Gastroesophageal sphincter (tissue), 3 donors: ENCODE results near the gene ISCU.

Experiments used
- CTCF ChIP-seq, 4 experiments: fragments of 200-600 bp in 2 of 4; fragments of 450-650 bp in 2 of 4; sonication (generic) in 1 of 4; IDR thresholded peaks; one replicate each; pipeline ENCODE4 v1.5.1; 2017 to 2019; ENCODE audit warnings: antibody characterized with exemption in 4 of 4, mild to moderate bottlenecking in 2 of 4, moderate library complexity in 2 of 4
- EP300 ChIP-seq: sonication (generic); formaldehyde crosslinking; IDR thresholded peaks from one replicate; pipeline ENCODE4 v1.6.1; 2017; ENCODE audit warnings: antibody characterized with exemption, mild to moderate bottlenecking
- POLR2A ChIP-seq, 2 donors: fragments of 450-650 bp; IDR thresholded peaks; one replicate each; pipeline ENCODE4 v1.6.1; 2017; ENCODE audit warnings: antibody characterized with exemption in 2 of 2, mild to moderate bottlenecking in 2 of 2, moderate library complexity in 1 of 2
- POLR2AphosphoS5 ChIP-seq: sonication (generic); formaldehyde crosslinking; IDR thresholded peaks from one replicate; pipeline ENCODE4 v1.6.1; 2017; ENCODE audit warnings: antibody characterized with exemption

DNA sequence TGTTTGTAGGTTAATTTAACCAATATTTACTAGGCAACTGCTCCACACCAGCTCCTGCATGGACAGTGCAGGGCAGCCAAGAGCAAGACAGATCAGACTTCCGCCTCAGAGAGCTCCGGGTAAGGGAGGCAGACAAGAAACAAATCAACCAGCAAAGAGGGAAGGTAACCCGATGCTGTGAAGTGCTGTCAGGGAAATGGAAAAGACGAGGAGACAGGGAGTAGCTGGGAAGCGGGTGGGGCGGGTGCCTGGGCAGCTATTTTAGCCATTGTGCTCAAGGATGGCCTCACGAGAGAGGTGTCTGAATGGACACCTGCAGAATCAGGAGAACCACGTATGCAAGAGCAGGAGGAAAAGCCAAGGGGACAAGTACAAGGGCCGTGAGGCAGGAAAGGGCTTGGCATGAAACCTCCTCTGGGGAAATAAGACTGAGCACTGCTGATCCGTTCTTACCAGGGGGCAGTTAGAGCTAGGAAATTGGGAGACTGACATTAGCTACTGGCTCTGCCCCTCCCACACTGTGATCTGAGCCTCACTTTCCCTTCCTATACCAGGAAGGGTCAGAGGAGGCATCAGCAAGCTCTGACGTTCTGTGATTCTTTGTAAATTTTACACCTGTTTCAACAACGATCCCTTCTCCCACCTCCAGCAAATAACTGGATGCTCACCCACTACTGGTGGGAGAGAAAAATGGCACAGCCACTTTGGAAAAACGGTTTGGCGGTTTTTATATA, 42.0 kb downstream of the ISCU start:
- no peak for TF ChIP-seq POLR2AphosphoS5
- no peak for TF ChIP-seq CTCF (IDR thresholded peaks at IDR 0.05)
- no peak for TF ChIP-seq POLR2A (IDR thresholded peaks at IDR 0.05)
- no peak for TF ChIP-seq EP300
